Measurements from ENCODE around the gene AJM1.
A peak's percentile ranks its signal among the peaks of the same experiment; 100 is the strongest.
"Not testable (repeated sequence)": the region's sequence is repeated elsewhere in the genome, so short reads cannot be mapped to it uniquely, and the experiment has no call there.

The AJM1 gene

GRCh38 chr9:136842380-136842948 lies at the start of gene AJM1:
Gene AJM1 (plus strand): TSS chr9:136842478. CDS start chr9:136844415, 1,937 bp downstream.
- DNase-seq (ENCODE audit: low read depth in 2 of 2) = peak; percentile 63 to 70

- DNase-seq (ENCODE audit: low read depth in 2 of 2) = no peak
These were observed 49.0 kb upstream of the AJM1 start for GRCh38 chr9:136793086-136793946.

GRCh38 chr9:136794281-136794999 lies 47.8 kb upstream of the AJM1 start:
- DNase-seq (ENCODE audit: low read depth in 2 of 2) = no peak

- no peak for DNase-seq (ENCODE audit: low read depth in 2 of 2)
These were observed 47.3 kb upstream of the AJM1 start for GRCh38 chr9:136795000-136795348.

- DNase-seq (ENCODE audit: low read depth in 2 of 2) = no peak
These were observed 46.0 kb upstream of the AJM1 start, which contains the start of gene CCDC183 for GRCh38 chr9:136796238-136796774. Gene CCDC183 (plus strand): TSS chr9:136796338. CDS start chr9:136796398, 60 bp downstream.

- not testable (repeated sequence) for DNase-seq (ENCODE audit: low read depth in 2 of 2)
These were observed 45.4 kb upstream of the AJM1 start for GRCh38 chr9:136796775-136797347.

- no peak for DNase-seq (ENCODE audit: low read depth in 2 of 2)
These were observed 43.6 kb upstream of the AJM1 start for GRCh38 chr9:136798708-136799078.

- DNase-seq (ENCODE audit: low read depth in 2 of 2) = no peak
These were observed 43.0 kb upstream of the AJM1 start for GRCh38 chr9:136799079-136799853.

GRCh38 chr9:136799854-136800657 lies 42.2 kb upstream of the AJM1 start:
- peak; percentile 92 for DNase-seq (ENCODE audit: low read depth in 2 of 2)

- no peak for DNase-seq (ENCODE audit: low read depth in 2 of 2)
These were observed 40.0 kb upstream of the AJM1 start for GRCh38 chr9:136802321-136802720.

- DNase-seq (ENCODE audit: low read depth in 2 of 2) = not testable (repeated sequence)
These were observed 39.2 kb upstream of the AJM1 start for GRCh38 chr9:136803009-136803550.

- no peak for DNase-seq (ENCODE audit: low read depth in 2 of 2)
These were observed 38.4 kb upstream of the AJM1 start for GRCh38 chr9:136803551-136804508.

GRCh38 chr9:136804509-136805206 lies 37.6 kb upstream of the AJM1 start:
- no peak for DNase-seq (ENCODE audit: low read depth in 2 of 2)

GRCh38 chr9:136805207-136805740 lies 37.0 kb upstream of the AJM1 start:
- DNase-seq (ENCODE audit: low read depth in 2 of 2) = no peak

- DNase-seq (ENCODE audit: low read depth in 2 of 2) = no peak
These were observed 36.2 kb upstream of the AJM1 start for GRCh38 chr9:136806067-136806466.

- no peak for DNase-seq (ENCODE audit: low read depth in 2 of 2)
These were observed 35.6 kb upstream of the AJM1 start for GRCh38 chr9:136806631-136807201.

- peak; percentile 72 to 75 for DNase-seq (ENCODE audit: low read depth in 2 of 2)
These were observed 34.8 kb upstream of the AJM1 start, which contains the start of gene RABL6 for GRCh38 chr9:136807281-136808074. Gene RABL6 (plus strand): TSS chr9:136807948. CDS start chr9:136808197, 249 bp downstream.
